Measurements from ENCODE around the gene CST1.
"Not testable (repeated sequence)": the region's sequence is repeated elsewhere in the genome, so short reads cannot be mapped to it uniquely, and the experiment has no call there.

Gene CST1

GRCh38 chr20:23745247-23745646, 5.5 kb downstream of the CST1 start:
- no peak overlapping the region for H3K27ac ChIP-seq
- H3K36me3 ChIP-seq: no peaks in the 10 kb centered on the region
- DNase-seq: no peak
- TF ChIP-seq, protein P1, sequence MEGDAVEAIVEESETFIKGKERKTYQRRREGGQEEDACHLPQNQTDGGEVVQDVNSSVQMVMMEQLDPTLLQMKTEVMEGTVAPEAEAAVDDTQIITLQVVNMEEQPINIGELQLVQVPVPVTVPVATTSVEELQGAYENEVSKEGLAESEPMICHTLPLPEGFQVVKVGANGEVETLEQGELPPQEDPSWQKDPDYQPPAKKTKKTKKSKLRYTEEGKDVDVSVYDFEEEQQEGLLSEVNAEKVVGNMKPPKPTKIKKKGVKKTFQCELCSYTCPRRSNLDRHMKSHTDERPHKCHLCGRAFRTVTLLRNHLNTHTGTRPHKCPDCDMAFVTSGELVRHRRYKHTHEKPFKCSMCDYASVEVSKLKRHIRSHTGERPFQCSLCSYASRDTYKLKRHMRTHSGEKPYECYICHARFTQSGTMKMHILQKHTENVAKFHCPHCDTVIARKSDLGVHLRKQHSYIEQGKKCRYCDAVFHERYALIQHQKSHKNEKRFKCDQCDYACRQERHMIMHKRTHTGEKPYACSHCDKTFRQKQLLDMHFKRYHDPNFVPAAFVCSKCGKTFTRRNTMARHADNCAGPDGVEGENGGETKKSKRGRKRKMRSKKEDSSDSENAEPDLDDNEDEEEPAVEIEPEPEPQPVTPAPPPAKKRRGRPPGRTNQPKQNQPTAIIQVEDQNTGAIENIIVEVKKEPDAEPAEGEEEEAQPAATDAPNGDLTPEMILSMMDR (IDR thresholded peaks at IDR 0.05; ENCODE audit: low read depth, low read length): no peak
- no peaks in the 10 kb centered on the region for H3K9me3 ChIP-seq (ENCODE audit: severe bottlenecking)
- no peak overlapping the region for H3K4me3 ChIP-seq (ENCODE audit: low read depth, low read length)
- no peaks in the 10 kb centered on the region for H3K27me3 ChIP-seq (ENCODE audit: insufficient read depth, low read depth, severe bottlenecking)

DNA sequence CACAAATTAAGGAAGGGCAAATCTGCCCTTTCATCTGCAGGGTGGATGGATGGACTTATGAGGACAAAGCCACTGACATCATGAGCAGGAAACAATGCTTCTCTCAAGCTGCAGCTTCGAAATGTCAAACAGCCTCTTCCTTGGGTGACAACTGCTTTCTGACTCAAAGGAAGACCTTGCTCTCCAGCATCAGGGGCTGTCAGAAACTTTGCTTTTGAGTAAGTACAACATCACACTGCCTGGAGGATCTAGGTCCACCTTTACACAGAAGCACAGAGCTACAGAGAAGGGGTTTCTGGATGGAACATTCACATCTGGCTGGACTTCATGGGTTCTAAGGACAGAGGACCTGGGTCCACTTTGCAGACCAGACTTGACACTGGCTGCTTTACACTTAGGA, 5.9 kb downstream of the CST1 start:
- no peak overlapping the region for H3K4me3 ChIP-seq (ENCODE audit: low read depth, low read length)
- H3K9me3 ChIP-seq (ENCODE audit: severe bottlenecking): no peaks in the 10 kb centered on the region
- no peak overlapping the region for H3K27ac ChIP-seq
- no peaks in the 10 kb centered on the region for H3K36me3 ChIP-seq
- TF ChIP-seq, protein P1 (IDR thresholded peaks at IDR 0.05; ENCODE audit: low read depth, low read length): no peak
- no peak for DNase-seq
- no peaks in the 10 kb centered on the region for H3K27me3 ChIP-seq (ENCODE audit: insufficient read depth, low read depth, severe bottlenecking)

- H3K9me3 ChIP-seq (ENCODE audit: severe bottlenecking); H3K27me3 ChIP-seq (ENCODE audit: insufficient read depth, low read depth, severe bottlenecking); H3K36me3 ChIP-seq; DNase-seq; H3K4me3 ChIP-seq (ENCODE audit: low read depth, low read length); H3K27ac ChIP-seq: not testable (repeated sequence)
Measured at GRCh38 chr20:23735391-23735790, 15.3 kb downstream of the CST1 start.

GRCh38 chr20:23734949-23735348, 15.8 kb downstream of the CST1 start:
- not testable (repeated sequence) for H3K9me3 ChIP-seq (ENCODE audit: severe bottlenecking); H3K27me3 ChIP-seq (ENCODE audit: insufficient read depth, low read depth, severe bottlenecking); H3K36me3 ChIP-seq; DNase-seq; H3K27ac ChIP-seq; H3K4me3 ChIP-seq (ENCODE audit: low read depth, low read length)

DNA sequence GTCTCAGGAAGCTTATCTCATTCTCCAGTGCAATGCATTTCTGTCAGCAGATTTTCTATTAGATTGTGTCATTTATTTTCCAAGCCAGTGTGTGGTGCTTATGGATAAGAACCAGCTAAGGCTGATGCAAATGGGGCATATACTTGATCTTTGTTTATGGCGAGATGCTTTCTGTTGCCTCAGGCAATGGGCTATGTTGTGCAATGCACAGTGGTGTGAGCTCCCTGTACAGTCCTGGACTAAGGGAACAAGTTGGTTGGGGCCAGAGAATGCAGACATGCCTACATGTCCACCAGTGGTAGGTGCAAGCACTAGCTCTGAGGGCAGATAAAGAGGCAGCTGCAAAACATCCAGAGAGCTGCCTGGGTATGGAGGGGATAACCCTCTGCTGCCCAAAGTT, 16.3 kb downstream of the CST1 start:
- not testable (repeated sequence) for H3K27me3 ChIP-seq (ENCODE audit: insufficient read depth, low read depth, severe bottlenecking); DNase-seq; H3K4me3 ChIP-seq (ENCODE audit: low read depth, low read length); H3K27ac ChIP-seq; H3K9me3 ChIP-seq (ENCODE audit: severe bottlenecking); H3K36me3 ChIP-seq

GRCh38 chr20:23727016-23727415, 23.7 kb downstream of the CST1 start:
- no peak for DNase-seq
- TF ChIP-seq, protein P1 (IDR thresholded peaks at IDR 0.05; ENCODE audit: low read depth, low read length): no peak
- Histone ChIP-seq H3K27me3 (ENCODE audit: insufficient read depth, low read depth, severe bottlenecking) (no peaks in the 10 kb centered on the region), H3K27ac (no peak overlapping the region), H3K36me3 (no peaks in the 10 kb centered on the region), H3K9me3 (ENCODE audit: severe bottlenecking) (no peaks in the 10 kb centered on the region), H3K4me3 (ENCODE audit: low read depth, low read length) (no peak overlapping the region)

GRCh38 chr20:23725102-23725501, 25.6 kb downstream of the CST1 start:
- TF ChIP-seq, protein P1 (IDR thresholded peaks at IDR 0.05; ENCODE audit: low read depth, low read length): no peak
- Histone ChIP-seq H3K27me3 (ENCODE audit: insufficient read depth, low read depth, severe bottlenecking) (no peaks in the 10 kb centered on the region), H3K4me3 (ENCODE audit: low read depth, low read length) (no peak overlapping the region), H3K27ac (no peak overlapping the region), H3K9me3 (ENCODE audit: severe bottlenecking) (no peaks in the 10 kb centered on the region), H3K36me3 (no peaks in the 10 kb centered on the region)
- DNase-seq: no peak

Measured in WERI-Rb-1 (cell line).